ENCODE results near the gene NUP62. TPM values are rescaled to one million over a fixed set of nuclear protein-coding genes. Genes with fewer than 3 reads are reported as not detected.
"Not testable (repeated sequence)": the region's sequence is repeated elsewhere in the genome, so short reads cannot be mapped to it uniquely, and the experiment has no call there.

The NUP62 gene
- total RNA-seq, 1 donor from 2014 or later, result 36.5 TPM

DNA sequence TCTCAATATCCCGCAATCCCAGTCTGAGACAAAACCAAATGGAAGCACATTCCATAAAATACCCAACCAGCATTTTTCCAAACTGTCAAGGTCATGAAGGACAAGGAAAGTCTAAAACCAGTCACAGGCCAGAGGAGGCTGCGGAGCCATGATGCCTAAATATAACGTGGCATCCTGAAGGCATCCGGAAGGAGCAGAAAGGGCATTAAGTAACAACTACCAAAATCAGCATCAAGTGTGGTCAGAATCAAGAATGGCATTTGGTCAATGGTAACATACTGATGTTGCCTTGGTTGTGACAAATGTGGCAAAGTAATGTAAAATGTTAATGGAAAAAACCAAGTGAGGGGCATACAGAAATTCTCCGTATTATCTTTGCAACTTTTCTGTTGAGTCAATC, 3.8 kb downstream of the NUP62 start:
- no peak for DNase-seq
- peaks cover 60% of the 10 kb centered on the region for H3K36me3 ChIP-seq
- no peaks in the 10 kb centered on the region for H3K27me3 ChIP-seq (ENCODE audit: low read depth)
- H3K9me3 ChIP-seq, result no peaks in the 10 kb centered on the region
- intact Hi-C loops (cut with DNase I), result no loop called here
- no peak overlapping the region for H3K27ac ChIP-seq
- peaks cover 28% of the 10 kb centered on the region for H3K4me1 ChIP-seq
- TF ChIP-seq, protein P1, sequence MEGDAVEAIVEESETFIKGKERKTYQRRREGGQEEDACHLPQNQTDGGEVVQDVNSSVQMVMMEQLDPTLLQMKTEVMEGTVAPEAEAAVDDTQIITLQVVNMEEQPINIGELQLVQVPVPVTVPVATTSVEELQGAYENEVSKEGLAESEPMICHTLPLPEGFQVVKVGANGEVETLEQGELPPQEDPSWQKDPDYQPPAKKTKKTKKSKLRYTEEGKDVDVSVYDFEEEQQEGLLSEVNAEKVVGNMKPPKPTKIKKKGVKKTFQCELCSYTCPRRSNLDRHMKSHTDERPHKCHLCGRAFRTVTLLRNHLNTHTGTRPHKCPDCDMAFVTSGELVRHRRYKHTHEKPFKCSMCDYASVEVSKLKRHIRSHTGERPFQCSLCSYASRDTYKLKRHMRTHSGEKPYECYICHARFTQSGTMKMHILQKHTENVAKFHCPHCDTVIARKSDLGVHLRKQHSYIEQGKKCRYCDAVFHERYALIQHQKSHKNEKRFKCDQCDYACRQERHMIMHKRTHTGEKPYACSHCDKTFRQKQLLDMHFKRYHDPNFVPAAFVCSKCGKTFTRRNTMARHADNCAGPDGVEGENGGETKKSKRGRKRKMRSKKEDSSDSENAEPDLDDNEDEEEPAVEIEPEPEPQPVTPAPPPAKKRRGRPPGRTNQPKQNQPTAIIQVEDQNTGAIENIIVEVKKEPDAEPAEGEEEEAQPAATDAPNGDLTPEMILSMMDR (IDR thresholded peaks at IDR 0.05), result no peak
- H3K4me3 ChIP-seq, result no peak overlapping the region
- no peak for ATAC-seq

DNA sequence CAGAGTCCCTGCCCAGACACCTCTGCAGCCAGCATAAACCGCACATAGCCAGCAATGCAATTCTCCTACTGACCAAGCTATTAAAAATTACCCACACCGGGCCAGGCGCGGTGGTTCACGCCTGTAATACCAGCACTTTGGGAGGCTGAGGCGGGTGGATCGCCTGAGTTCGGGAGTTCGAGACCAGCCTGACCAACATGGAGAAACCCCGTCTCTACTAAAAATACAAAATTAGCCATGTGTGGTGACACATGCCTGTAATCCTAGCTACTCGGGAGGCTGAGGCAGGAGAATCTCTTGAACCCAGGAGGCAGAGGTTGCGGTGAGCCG, 4.5 kb downstream of the NUP62 start:
- H3K4me3 ChIP-seq; intact Hi-C loops (cut with DNase I): not testable (repeated sequence)
- H3K36me3 ChIP-seq, result peaks cover 61% of the 10 kb centered on the region

DNA sequence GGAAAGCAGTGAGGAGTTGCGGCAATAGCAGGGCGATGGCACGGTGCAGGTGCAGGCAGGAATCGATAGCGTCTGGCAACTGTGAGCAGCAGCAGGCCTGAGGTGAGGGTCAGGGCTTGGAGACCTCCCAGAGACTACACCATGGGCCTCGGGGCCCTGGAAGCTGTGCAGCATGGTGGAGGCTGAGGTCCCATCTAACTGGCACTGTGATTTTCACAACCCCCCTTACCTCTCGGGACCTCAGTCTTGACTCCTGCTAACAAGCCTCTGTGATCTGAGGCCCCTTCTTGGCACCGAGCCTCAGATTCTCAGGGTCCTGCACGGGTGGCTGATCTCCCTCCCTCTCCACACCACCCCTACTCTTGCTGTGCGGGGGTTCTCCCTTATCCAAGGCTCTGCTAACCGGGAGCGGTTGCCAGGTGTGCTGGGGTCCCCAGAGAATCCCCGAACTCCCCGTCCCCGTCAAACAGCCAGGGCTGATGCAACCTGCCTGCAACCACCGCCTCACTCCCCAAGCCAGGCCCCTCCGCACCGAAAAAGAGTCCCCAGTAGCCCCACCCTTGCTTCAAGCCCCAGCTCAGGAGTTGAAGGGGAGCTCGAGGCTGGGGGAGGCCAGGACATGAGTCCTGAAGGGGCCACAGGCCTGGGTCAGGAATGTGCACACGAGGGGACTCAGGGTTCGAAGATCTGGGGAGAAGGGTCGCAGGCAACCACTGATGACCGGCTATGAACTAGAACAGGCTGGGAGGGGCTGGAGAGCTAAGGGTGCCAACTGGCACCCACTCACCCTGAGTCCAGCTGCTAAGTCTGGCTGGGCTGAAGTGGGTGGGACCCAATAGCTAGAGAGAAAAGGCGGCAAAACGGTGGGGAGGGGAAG, 5.1 kb downstream of the NUP62 start:
- DNase-seq (no peak), ATAC-seq (no peak)
- H3K36me3 ChIP-seq, result peaks cover 61% of the 10 kb centered on the region
- H3K4me1 ChIP-seq, result peaks cover 23% of the 10 kb centered on the region
- no peaks in the 10 kb centered on the region for H3K27me3 ChIP-seq (ENCODE audit: low read depth)
- no peak overlapping the region for H3K4me3 ChIP-seq
- TF ChIP-seq, protein P1 (IDR thresholded peaks at IDR 0.05), result no peak
- intact Hi-C loops (cut with DNase I), result no loop called here
- no peaks in the 10 kb centered on the region for H3K9me3 ChIP-seq
- no peak overlapping the region for H3K27ac ChIP-seq

More for the DNA sequence above, 4.5 kb downstream of the NUP62 start:
- not testable (repeated sequence) for ATAC-seq; H3K9me3 ChIP-seq; H3K27ac ChIP-seq; H3K27me3 ChIP-seq (ENCODE audit: low read depth); DNase-seq
- peaks cover 23% of the 10 kb centered on the region for H3K4me1 ChIP-seq

DNA sequence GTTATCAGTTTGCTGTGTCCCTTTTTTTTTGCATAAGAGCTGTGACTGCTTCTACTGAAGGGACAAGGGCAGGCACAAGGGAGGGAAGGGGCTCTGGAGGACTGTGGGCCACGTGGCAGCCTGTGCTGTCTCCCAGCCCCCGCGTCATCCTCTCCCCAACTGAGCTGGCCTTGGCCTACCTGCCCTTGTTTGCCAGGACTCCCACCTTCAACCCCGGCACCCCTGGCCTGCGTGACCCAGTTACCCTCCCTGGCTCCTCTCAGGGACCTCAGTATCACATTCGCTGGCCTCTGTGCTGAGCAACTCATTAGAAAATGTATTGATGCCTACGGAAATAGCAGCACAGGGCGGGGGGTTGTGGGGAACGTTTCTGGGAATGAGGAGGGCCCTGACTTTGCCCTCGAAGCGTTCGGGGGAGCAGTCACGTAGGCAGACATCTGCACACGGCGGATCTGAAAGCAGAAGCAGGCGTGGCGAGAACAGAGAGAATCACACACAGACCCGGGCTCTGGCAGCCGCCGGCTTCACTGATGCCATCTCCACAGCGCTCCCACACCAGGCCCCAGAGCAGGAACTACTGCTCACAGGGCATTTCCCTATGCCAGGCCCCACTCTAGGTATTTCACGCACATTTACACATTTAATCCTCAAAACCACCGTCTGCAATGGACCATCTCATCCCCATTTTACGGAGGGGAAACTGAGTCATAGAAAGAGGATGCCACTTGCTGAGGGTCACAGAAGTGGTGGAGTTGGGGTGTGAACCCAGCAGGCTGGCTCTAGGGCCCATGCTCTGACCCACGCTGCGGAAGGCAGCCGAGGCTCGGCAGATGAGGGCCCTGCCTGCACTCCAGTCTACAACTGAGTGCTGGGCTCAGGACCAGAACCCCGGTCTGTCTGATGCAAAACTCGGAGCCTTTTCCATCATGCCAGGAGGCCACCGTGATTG, 6.0 kb downstream of the NUP62 start:
- no peak overlapping the region for H3K27ac ChIP-seq
- DNase-seq, result no peak
- H3K36me3 ChIP-seq, result peaks cover 63% of the 10 kb centered on the region
- H3K4me3 ChIP-seq, result no peak overlapping the region
- no peak for ATAC-seq
- intact Hi-C loops (cut with DNase I), result no loop called here
- TF ChIP-seq, protein P1 (IDR thresholded peaks at IDR 0.05), result no peak
- H3K4me1 ChIP-seq, result peaks cover 19% of the 10 kb centered on the region
- H3K27me3 ChIP-seq (ENCODE audit: low read depth), result no peaks in the 10 kb centered on the region
- no peaks in the 10 kb centered on the region for H3K9me3 ChIP-seq

DNA sequence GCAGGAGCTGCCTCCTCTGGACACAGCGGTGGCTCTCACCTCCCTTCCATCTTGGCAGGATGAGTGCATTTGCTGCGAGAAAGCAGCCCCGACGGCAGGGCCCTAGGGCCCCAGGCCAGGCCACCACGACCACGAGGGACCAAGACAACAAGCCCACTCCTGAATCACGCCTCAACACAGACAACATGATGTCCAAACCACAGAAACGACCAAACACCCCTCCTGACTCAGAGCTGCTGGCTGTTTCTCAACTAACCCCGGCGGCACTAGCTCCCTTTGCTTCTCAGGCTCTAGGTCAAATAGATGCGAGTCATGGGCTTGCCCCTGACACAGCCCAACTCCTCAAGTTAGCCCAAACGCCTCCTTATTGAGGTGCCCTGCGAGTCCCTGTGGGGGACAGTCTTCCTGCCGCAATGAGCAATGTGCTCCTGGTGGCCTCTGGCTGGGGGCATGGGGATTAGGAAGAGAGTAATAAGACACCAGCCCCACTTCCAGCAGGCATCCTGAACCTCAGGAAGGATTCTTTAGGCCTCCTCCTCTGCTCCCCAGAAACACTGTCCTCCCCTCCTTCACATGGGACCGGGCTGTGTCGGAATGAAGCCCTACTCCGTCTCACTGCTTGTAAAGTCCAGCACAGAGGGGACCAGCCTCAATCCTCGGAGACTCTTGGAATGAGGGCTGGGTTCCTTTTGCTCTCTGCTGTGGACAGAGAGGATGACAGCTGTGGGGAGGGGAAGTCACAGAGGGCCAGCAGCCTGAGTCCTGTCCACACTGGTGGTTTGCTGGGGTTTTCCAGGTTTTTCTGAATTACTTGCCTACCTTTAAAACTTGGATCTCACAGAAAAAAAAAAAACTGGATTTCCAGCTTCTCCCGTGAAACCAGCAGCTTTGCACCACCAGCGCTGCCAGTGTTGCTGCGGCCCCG, 7.2 kb downstream of the NUP62 start:
- intact Hi-C loops (cut with DNase I), result no loop called here
- Histone ChIP-seq H3K4me3 (no peak overlapping the region), H3K9me3 (no peaks in the 10 kb centered on the region), H3K36me3 (peaks cover 71% of the 10 kb centered on the region), H3K27me3 (ENCODE audit: low read depth) (no peaks in the 10 kb centered on the region), H3K4me1 (peaks cover 7% of the 10 kb centered on the region), H3K27ac (no peak overlapping the region)
- TF ChIP-seq, protein P1 (IDR thresholded peaks at IDR 0.05), result no peak
- DNase-seq (no peak), ATAC-seq (no peak)

All from lower lobe of right lung (tissue), 2 donors.